Measurements from ENCODE around the gene CMYA5. TPM values are rescaled to one million over a fixed set of nuclear protein-coding genes. Genes with fewer than 3 reads are reported as not detected.

CMYA5 gene
- total and polyA plus RNA-seq, 2 of the 4 experiments (the other 2 are of a cell fraction) = 0.39 to 0.90 TPM

GRCh38 chr5:79847561-79847960 is 157.9 kb downstream of the CMYA5 start:
- ChIA-PET CTCF (no interaction called here), POLR2A (ENCODE audit: unreplicated experiment) (interaction anchor here (0.6 kb wide), 1 partner anchor 46 kb away, joined by 3 read pairs; no protein-coding TSS in a partner anchor)
- no peak overlapping the region for H3K4me3 ChIP-seq (ENCODE audit: insufficient read depth, low read depth, low read length)
- H2BK15ac ChIP-seq (ENCODE audit: low read depth, low read length) = no peak overlapping the region
- H3K4me2 ChIP-seq (ENCODE audit: low read depth, low read length) = no peak overlapping the region
- no peak overlapping the region for H4K5ac ChIP-seq (ENCODE audit: low read depth, low read length)
- no peak overlapping the region for H3K4ac ChIP-seq (ENCODE audit: low read depth, low read length)
- no peak overlapping the region for H2BK5ac ChIP-seq (ENCODE audit: low read depth, low read length, poor library complexity, severe bottlenecking)
- in situ Hi-C loops (cut with MboI; ENCODE audit: low sequenced_read_pairs) (no loop called here), intact Hi-C loops (cut with micrococcal nuclease) (no loop called here), dilution Hi-C loops (cut with HindIII; ENCODE audit: low sequenced_read_pairs, unreplicated experiment) (no loop called here)
- H3K27me3 ChIP-seq (ENCODE audit: control insufficient read depth, insufficient read depth, low read length) = no peaks in the 10 kb centered on the region; the same call in none of the 2 replicates
- H3K4me1 ChIP-seq (ENCODE audit: control insufficient read depth, insufficient read depth, low read length) = peaks cover 5% of the 10 kb centered on the region; the same call in 1 of the 2 replicates
- no peaks in the 10 kb centered on the region for H3K9me3 ChIP-seq (ENCODE audit: control insufficient read depth, insufficient read depth, low read length)
- H2AK5ac ChIP-seq (ENCODE audit: low read depth, low read length) = no peak overlapping the region
- DNase-seq (no peak), ATAC-seq (ENCODE audit: low read depth) (no peak)
- no peaks in the 10 kb centered on the region for H3K9me1 ChIP-seq (ENCODE audit: insufficient read depth, low read length)
- WGBS, 2 experiments (ENCODE audit: extremely low coverage in 2 of 2, insufficient read length in 1 of 2) = 75% methylated on average over 2 of the region's 8 CpGs; no CpG with 5 or more reads in 1 of the 2 experiments
- H3K18ac ChIP-seq (ENCODE audit: low read depth, low read length) = no peak overlapping the region
- H3K36me3 ChIP-seq (ENCODE audit: control insufficient read depth, insufficient read depth, low read length) = no peaks in the 10 kb centered on the region
- H3K14ac ChIP-seq (replicated peaks; ENCODE audit: low read depth, low read length) = no peak overlapping the region
- H4K20me1 ChIP-seq (ENCODE audit: insufficient read depth, low read length) = peaks cover 3% of the 10 kb centered on the region; the same call in 1 of the 2 replicates
- no peak overlapping the region for H4K91ac ChIP-seq (ENCODE audit: insufficient read depth, low read depth, low read length)
- TF ChIP-seq SMC3 (IDR thresholded peaks at IDR 0.05; ENCODE audit: low read depth, low read length) (no peak), MXI1 (IDR thresholded peaks at IDR 0.05; ENCODE audit: borderline replicate concordance, low read depth, low read length) (no peak), NFE2L2 (IDR thresholded peaks at IDR 0.05; ENCODE audit: low read depth, low read length) (no peak), USF2 (IDR thresholded peaks at IDR 0.05; ENCODE audit: low read depth, low read length) (no peak), RCOR1 (IDR thresholded peaks at IDR 0.05; ENCODE audit: insufficient replicate concordance, low read length) (no peak), MAFK (IDR thresholded peaks at IDR 0.05; ENCODE audit: low read depth, low read length) (no peak), FOS (IDR thresholded peaks at IDR 0.05; ENCODE audit: low read depth, low read length) (no peak), RAD21 (IDR thresholded peaks at IDR 0.05; ENCODE audit: low read length) (no peak)
- TF ChIP-seq, protein P1, sequence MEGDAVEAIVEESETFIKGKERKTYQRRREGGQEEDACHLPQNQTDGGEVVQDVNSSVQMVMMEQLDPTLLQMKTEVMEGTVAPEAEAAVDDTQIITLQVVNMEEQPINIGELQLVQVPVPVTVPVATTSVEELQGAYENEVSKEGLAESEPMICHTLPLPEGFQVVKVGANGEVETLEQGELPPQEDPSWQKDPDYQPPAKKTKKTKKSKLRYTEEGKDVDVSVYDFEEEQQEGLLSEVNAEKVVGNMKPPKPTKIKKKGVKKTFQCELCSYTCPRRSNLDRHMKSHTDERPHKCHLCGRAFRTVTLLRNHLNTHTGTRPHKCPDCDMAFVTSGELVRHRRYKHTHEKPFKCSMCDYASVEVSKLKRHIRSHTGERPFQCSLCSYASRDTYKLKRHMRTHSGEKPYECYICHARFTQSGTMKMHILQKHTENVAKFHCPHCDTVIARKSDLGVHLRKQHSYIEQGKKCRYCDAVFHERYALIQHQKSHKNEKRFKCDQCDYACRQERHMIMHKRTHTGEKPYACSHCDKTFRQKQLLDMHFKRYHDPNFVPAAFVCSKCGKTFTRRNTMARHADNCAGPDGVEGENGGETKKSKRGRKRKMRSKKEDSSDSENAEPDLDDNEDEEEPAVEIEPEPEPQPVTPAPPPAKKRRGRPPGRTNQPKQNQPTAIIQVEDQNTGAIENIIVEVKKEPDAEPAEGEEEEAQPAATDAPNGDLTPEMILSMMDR (conservative IDR thresholded peaks at IDR 0.05; ENCODE audit: low read depth, low read length) = no peak
- no peak overlapping the region for H4K8ac ChIP-seq (ENCODE audit: low read depth in 2 of 2, low read length in 2 of 2)
- H3K23ac ChIP-seq (ENCODE audit: low read depth, low read length) = no peak overlapping the region
- no peak overlapping the region for H3K56ac ChIP-seq (ENCODE audit: extremely low read depth, insufficient read depth, low read length)
- H2BK120ac ChIP-seq (ENCODE audit: low read depth, low read length) = no peak overlapping the region
- no TSS peak for BruUV-seq (replicated peaks)
- H2BK20ac ChIP-seq (ENCODE audit: low read depth, low read length) = no peak overlapping the region
- H3K27ac ChIP-seq (ENCODE audit: insufficient read depth, low read length) = no peak overlapping the region
- H2AK9ac ChIP-seq (replicated peaks; ENCODE audit: low read depth, low read length, poor library complexity) = no peak overlapping the region
- H2AFZ ChIP-seq (replicated peaks; ENCODE audit: low read length, poor library complexity) = no peak overlapping the region
- no peaks in the 10 kb centered on the region for H3K79me1 ChIP-seq (ENCODE audit: low read depth in 1 of 2, low read length in 2 of 2)
- no peak overlapping the region for H3K9ac ChIP-seq (ENCODE audit: low read depth, low read length)
